Hepatocyte (in vitro differentiated cells): ENCODE measurements around the gene PAK2.

Experiments used
- EZH2 ChIP-seq: fragments of 200-600 bp; sonication (generic); IDR thresholded peaks from 2 replicates; pipeline ENCODE4 v1.6.1; 2016; ENCODE audit warnings: antibody characterized with exemption, mild to moderate bottlenecking, borderline replicate concordance
- EZH2phosphoT487 ChIP-seq: fragments of 200-600 bp; sonication (generic); IDR thresholded peaks from one replicate; pipeline ENCODE4 v1.6.1; 2018; ENCODE audit warnings: antibody characterized with exemption, mild to moderate bottlenecking, low read depth, moderate library complexity; ENCODE audit not compliant: unreplicated experiment, severe bottlenecking
- TF ChIP-seq, protein P1 (sequence below): fragments of 200-600 bp; sonication (generic); IDR thresholded peaks from 2 replicates; pipeline ENCODE4 v1.5.1; 2016; ENCODE audit warnings: antibody characterized with exemption, mild to moderate bottlenecking; ENCODE audit not compliant: poor library complexity

DNA sequence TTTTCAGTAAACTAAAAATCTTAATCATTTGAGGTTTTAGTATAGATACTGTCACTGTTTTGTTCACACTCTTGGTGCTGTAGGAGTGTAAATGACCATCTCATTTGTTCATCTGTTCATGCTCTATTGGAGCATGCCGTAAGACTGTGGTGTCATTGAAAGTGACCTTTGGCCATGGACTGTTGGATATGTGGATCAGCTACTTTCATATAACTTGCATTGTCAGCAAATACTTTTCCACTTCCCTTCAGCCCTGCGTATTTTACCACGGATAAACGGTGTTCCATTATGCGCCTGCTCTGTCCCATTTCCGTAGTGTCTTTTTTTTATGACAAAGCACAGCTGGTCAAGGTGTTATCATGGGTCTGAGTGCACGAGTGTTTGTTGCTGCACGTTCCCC, 95.4 kb downstream of the PAK2 start:
- TF ChIP-seq, protein P1, sequence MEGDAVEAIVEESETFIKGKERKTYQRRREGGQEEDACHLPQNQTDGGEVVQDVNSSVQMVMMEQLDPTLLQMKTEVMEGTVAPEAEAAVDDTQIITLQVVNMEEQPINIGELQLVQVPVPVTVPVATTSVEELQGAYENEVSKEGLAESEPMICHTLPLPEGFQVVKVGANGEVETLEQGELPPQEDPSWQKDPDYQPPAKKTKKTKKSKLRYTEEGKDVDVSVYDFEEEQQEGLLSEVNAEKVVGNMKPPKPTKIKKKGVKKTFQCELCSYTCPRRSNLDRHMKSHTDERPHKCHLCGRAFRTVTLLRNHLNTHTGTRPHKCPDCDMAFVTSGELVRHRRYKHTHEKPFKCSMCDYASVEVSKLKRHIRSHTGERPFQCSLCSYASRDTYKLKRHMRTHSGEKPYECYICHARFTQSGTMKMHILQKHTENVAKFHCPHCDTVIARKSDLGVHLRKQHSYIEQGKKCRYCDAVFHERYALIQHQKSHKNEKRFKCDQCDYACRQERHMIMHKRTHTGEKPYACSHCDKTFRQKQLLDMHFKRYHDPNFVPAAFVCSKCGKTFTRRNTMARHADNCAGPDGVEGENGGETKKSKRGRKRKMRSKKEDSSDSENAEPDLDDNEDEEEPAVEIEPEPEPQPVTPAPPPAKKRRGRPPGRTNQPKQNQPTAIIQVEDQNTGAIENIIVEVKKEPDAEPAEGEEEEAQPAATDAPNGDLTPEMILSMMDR = no peak
- TF ChIP-seq EZH2phosphoT487 (no peak), EZH2 (no peak)
